GM20431 (cell line): Measurements from ENCODE around the gene GALK2.

Source experiments
- in situ Hi-C: fragments of 300-500 bp; cut with MseI, MboI; formaldehyde crosslinking; loops from one replicate; pipeline ENCODE4 v1.15.0; 2020; ENCODE audit warnings: low sequenced_read_pairs; ENCODE audit not compliant: unreplicated experiment

Gene GALK2

GRCh38 chr15:49270541-49271421, 100.7 kb downstream of the GALK2 start:
- in situ Hi-C loops = no loop called here

- in situ Hi-C loops = no loop called here
Observed at GRCh38 chr15:49273734-49274318, 103.8 kb downstream of the GALK2 start.

GRCh38 chr15:49278751-49279150, 108.7 kb downstream of the GALK2 start:
- in situ Hi-C loops = no loop called here

GRCh38 chr15:49279521-49280456, 109.7 kb downstream of the GALK2 start:
- in situ Hi-C loops = no loop called here

GRCh38 chr15:49282366-49282765, 112.3 kb downstream of the GALK2 start:
- in situ Hi-C loops = no loop called here

- in situ Hi-C loops = no loop called here
Observed at GRCh38 chr15:49286649-49287404, 116.8 kb downstream of the GALK2 start.

- in situ Hi-C loops = no loop called here
Observed at GRCh38 chr15:49287481-49287880, 117.4 kb downstream of the GALK2 start.

- in situ Hi-C loops = no loop called here
Observed at GRCh38 chr15:49288391-49288790, 118.3 kb downstream of the GALK2 start.

GRCh38 chr15:49290191-49290590, 120.1 kb downstream of the GALK2 start:
- in situ Hi-C loops = no loop called here

GRCh38 chr15:49293941-49294340, 123.9 kb downstream of the GALK2 start:
- in situ Hi-C loops = no loop called here

GRCh38 chr15:49296258-49296657, 126.2 kb downstream of the GALK2 start:
- in situ Hi-C loops = no loop called here

GRCh38 chr15:49297584-49297983, 127.5 kb downstream of the GALK2 start:
- in situ Hi-C loops = no loop called here

GRCh38 chr15:49300856-49301255, 130.8 kb downstream of the GALK2 start:
- in situ Hi-C loops = no loop called here

- in situ Hi-C loops = no loop called here
Observed at GRCh38 chr15:49301562-49301961, 131.5 kb downstream of the GALK2 start.

- in situ Hi-C loops = no loop called here
Observed at GRCh38 chr15:49303003-49303402, 133.0 kb downstream of the GALK2 start.

GRCh38 chr15:49306551-49306950, 136.5 kb downstream of the GALK2 start:
- in situ Hi-C loops = no loop called here

GRCh38 chr15:49308686-49309085, 138.6 kb downstream of the GALK2 start:
- in situ Hi-C loops = no loop called here

GRCh38 chr15:49309889-49310288, 139.8 kb downstream of the GALK2 start:
- in situ Hi-C loops = no loop called here

- in situ Hi-C loops = no loop called here
Observed at GRCh38 chr15:49313650-49314049, 143.6 kb downstream of the GALK2 start.

- in situ Hi-C loops = no loop called here
Observed at GRCh38 chr15:49314716-49315115, 144.7 kb downstream of the GALK2 start.
